ENCODE measurements around the gene TANK.

The TANK gene

DNA sequence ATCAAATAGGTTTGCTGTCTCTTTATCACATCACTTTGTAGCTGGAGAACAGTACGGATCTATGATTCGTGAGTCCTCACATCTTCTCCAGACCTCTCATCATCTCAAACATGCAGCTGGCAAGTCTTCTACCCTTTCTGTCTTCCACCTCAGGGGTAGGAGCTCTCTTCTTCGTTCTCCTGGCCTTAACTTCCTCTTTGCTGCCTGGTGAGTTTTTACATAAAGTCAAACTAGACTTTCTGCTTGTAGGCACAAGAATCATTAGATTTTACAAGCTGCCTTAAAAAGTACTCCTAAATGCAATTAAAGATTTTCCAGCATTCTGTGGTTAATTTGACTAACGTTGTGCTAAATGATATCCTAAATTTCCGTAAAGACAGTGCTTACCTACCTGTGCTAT, 43.7 kb upstream of the TANK start:
- TF ChIP-seq, protein P1, sequence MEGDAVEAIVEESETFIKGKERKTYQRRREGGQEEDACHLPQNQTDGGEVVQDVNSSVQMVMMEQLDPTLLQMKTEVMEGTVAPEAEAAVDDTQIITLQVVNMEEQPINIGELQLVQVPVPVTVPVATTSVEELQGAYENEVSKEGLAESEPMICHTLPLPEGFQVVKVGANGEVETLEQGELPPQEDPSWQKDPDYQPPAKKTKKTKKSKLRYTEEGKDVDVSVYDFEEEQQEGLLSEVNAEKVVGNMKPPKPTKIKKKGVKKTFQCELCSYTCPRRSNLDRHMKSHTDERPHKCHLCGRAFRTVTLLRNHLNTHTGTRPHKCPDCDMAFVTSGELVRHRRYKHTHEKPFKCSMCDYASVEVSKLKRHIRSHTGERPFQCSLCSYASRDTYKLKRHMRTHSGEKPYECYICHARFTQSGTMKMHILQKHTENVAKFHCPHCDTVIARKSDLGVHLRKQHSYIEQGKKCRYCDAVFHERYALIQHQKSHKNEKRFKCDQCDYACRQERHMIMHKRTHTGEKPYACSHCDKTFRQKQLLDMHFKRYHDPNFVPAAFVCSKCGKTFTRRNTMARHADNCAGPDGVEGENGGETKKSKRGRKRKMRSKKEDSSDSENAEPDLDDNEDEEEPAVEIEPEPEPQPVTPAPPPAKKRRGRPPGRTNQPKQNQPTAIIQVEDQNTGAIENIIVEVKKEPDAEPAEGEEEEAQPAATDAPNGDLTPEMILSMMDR (conservative IDR thresholded peaks at IDR 0.05; ENCODE audit: low read length), result no peak
- no peak for TF ChIP-seq EZH2phosphoT487 (IDR thresholded peaks at IDR 0.05; ENCODE audit: borderline replicate concordance)
- H3K4me2 ChIP-seq (ENCODE audit: low read depth, low read length, poor library complexity, severe bottlenecking), result no peak overlapping the region
- H3K4me3 ChIP-seq (ENCODE audit: low read length, poor library complexity, severe bottlenecking), result no peak overlapping the region
- no peaks in the 10 kb centered on the region for H3K9me2 ChIP-seq (replicated peaks; ENCODE audit: low read depth, low read length)
- H3F3A ChIP-seq (ENCODE audit: low read depth), result no peaks in the 10 kb centered on the region
- no peaks in the 10 kb centered on the region for H3K27me3 ChIP-seq (ENCODE audit: insufficient read depth, low read length, poor library complexity, severe bottlenecking)
- H3K36me3 ChIP-seq (ENCODE audit: insufficient read depth, low read length), result no peaks in the 10 kb centered on the region
- no peaks in the 10 kb centered on the region for H3K9me3 ChIP-seq (ENCODE audit: insufficient read depth, low read depth, low read length)
- H4K20me1 ChIP-seq (ENCODE audit: insufficient read depth, low read length, poor library complexity, severe bottlenecking), result no peaks in the 10 kb centered on the region
- no peaks in the 10 kb centered on the region for H3K79me2 ChIP-seq (ENCODE audit: insufficient read depth, low read length)
- H2AFZ ChIP-seq (ENCODE audit: low read length), result 0 out of 2 replicates have a peak overlapping the region, but pooled peaks have one; percentile 36
- no peaks in the 10 kb centered on the region for H3K4me1 ChIP-seq (ENCODE audit: insufficient read depth, low read length, poor library complexity, severe bottlenecking)
- no peak overlapping the region for H3K9ac ChIP-seq (ENCODE audit: low read depth, low read length, poor library complexity, severe bottlenecking)

DNA sequence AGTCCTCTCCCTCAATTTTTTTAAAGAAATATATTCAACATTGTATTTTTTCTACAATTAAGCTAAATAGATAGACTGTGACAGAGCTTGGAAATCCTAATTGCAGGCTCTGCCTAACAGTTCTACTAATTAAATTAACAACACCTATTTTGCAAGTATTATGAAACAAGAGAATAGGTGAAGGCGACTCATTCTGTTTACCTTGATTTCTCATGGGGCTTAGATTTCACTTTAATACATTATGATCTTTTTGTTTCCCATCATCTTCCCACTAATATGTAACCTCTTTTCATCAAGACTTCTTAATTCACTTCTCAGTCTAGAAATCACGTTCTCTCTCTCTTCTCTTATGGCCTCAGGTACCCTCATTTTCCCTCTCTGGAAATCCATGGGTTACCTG, 42.7 kb upstream of the TANK start:
- Histone ChIP-seq H3K9me3 (ENCODE audit: insufficient read depth, low read depth, low read length) (no peaks in the 10 kb centered on the region), H3K79me2 (ENCODE audit: insufficient read depth, low read length) (no peaks in the 10 kb centered on the region), H3K4me1 (ENCODE audit: insufficient read depth, low read length, poor library complexity, severe bottlenecking) (peaks cover 1% of the 10 kb centered on the region), H3F3A (ENCODE audit: low read depth) (no peaks in the 10 kb centered on the region), H2AFZ (ENCODE audit: low read length) (no peak overlapping the region), H4K20me1 (ENCODE audit: insufficient read depth, low read length, poor library complexity, severe bottlenecking) (no peaks in the 10 kb centered on the region), H3K4me2 (ENCODE audit: low read depth, low read length, poor library complexity, severe bottlenecking) (no peak overlapping the region), H3K4me3 (ENCODE audit: low read length, poor library complexity, severe bottlenecking) (no peak overlapping the region), H3K9me2 (replicated peaks; ENCODE audit: low read depth, low read length) (no peaks in the 10 kb centered on the region), H3K27me3 (ENCODE audit: insufficient read depth, low read length, poor library complexity, severe bottlenecking) (no peaks in the 10 kb centered on the region), H3K36me3 (ENCODE audit: insufficient read depth, low read length) (no peaks in the 10 kb centered on the region), H3K9ac (ENCODE audit: low read depth, low read length, poor library complexity, severe bottlenecking) (no peak overlapping the region)
- TF ChIP-seq, protein P1 (conservative IDR thresholded peaks at IDR 0.05; ENCODE audit: low read length), result no peak
- TF ChIP-seq EZH2phosphoT487 (IDR thresholded peaks at IDR 0.05; ENCODE audit: borderline replicate concordance), result no peak

DNA sequence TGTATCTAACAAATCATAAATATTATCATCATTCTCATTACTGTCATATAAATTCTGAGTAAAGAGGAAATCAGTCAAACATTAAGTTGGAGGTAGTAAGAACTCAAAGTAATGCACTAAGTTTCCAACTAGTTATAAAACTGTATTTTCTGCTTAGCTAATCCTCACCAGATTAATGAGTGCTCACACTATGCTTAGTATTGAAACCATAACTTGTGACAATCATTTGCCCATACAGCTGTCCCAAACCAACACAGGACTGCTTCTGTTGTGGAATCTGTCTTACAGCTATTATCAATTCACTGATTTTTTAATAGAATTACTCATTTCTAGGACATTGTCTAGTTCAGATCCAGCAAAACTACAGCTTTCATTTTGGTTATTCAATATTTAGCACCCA, 41.5 kb upstream of the TANK start:
- TF ChIP-seq, protein P1 (conservative IDR thresholded peaks at IDR 0.05; ENCODE audit: low read length), result no peak
- TF ChIP-seq EZH2phosphoT487 (IDR thresholded peaks at IDR 0.05; ENCODE audit: borderline replicate concordance), result no peak
- no peak overlapping the region for H3K4me2 ChIP-seq (ENCODE audit: low read depth, low read length, poor library complexity, severe bottlenecking)
- H3K4me3 ChIP-seq (ENCODE audit: low read length, poor library complexity, severe bottlenecking), result no peak overlapping the region
- H3F3A ChIP-seq (ENCODE audit: low read depth), result no peaks in the 10 kb centered on the region
- H3K36me3 ChIP-seq (ENCODE audit: insufficient read depth, low read length), result no peaks in the 10 kb centered on the region
- H3K27me3 ChIP-seq (ENCODE audit: insufficient read depth, low read length, poor library complexity, severe bottlenecking), result no peaks in the 10 kb centered on the region
- no peak overlapping the region for H3K9ac ChIP-seq (ENCODE audit: low read depth, low read length, poor library complexity, severe bottlenecking)
- H4K20me1 ChIP-seq (ENCODE audit: insufficient read depth, low read length, poor library complexity, severe bottlenecking), result no peaks in the 10 kb centered on the region
- H3K9me3 ChIP-seq (ENCODE audit: insufficient read depth, low read depth, low read length), result no peaks in the 10 kb centered on the region
- no peaks in the 10 kb centered on the region for H3K9me2 ChIP-seq (replicated peaks; ENCODE audit: low read depth, low read length)
- H3K79me2 ChIP-seq (ENCODE audit: insufficient read depth, low read length), result no peaks in the 10 kb centered on the region
- H3K4me1 ChIP-seq (ENCODE audit: insufficient read depth, low read length, poor library complexity, severe bottlenecking), result peaks cover 12% of the 10 kb centered on the region
- H2AFZ ChIP-seq (ENCODE audit: low read length), result no peak overlapping the region
